ENCODE measurements around the gene HBP1. TPM values are rescaled to one million over a fixed set of nuclear protein-coding genes. Genes with fewer than 3 reads are reported as not detected.

Gene HBP1
- total RNA-seq, 4 donors from 2014 or later, result 57.6 to 67.7 (median 66.9) TPM

GRCh38 chr7:107194052-107194451 is 25.2 kb downstream of the HBP1 start:
- TF ChIP-seq CTCF (IDR thresholded peaks at IDR 0.05) (no peak), POLR2A (IDR thresholded peaks at IDR 0.05) (no peak)
- Histone ChIP-seq H3K36me3 (peaks cover 0 to 100% (median 0%) of the 10 kb centered on the region in 3 donors), H3K4me3 (no peak overlapping the region), H3K4me1 (no peaks in the 10 kb centered on the region), H3K27ac (no peak overlapping the region), H3K27me3 (no peaks in the 10 kb centered on the region), H3K9me3 (no peaks in the 10 kb centered on the region)
- no peak for DNase-seq

- Histone ChIP-seq H3K27ac (no peak overlapping the region), H3K36me3 (peaks cover 0 to 99% (median 0%) of the 10 kb centered on the region in 3 donors), H3K4me3 (no peak overlapping the region), H3K27me3 (no peaks in the 10 kb centered on the region), H3K9me3 (no peaks in the 10 kb centered on the region), H3K4me1 (no peaks in the 10 kb centered on the region)
- no peak for TF ChIP-seq CTCF (IDR thresholded peaks at IDR 0.05)
- no peak for TF ChIP-seq POLR2A (IDR thresholded peaks at IDR 0.05)
- no peak for DNase-seq
Observed at GRCh38 chr7:107196834-107197610, 28.2 kb downstream of the HBP1 start.

- Histone ChIP-seq H3K9me3 (no peaks in the 10 kb centered on the region), H3K27me3 (no peaks in the 10 kb centered on the region), H3K27ac (no peak overlapping the region), H3K36me3 (peaks cover 0 to 92% (median 0%) of the 10 kb centered on the region in 3 donors), H3K4me1 (no peaks in the 10 kb centered on the region), H3K4me3 (no peak overlapping the region)
- TF ChIP-seq CTCF (IDR thresholded peaks at IDR 0.05), result peak in 4 of 6 experiments; percentile 23 to 62 (median 59)
- no peak for TF ChIP-seq POLR2A (IDR thresholded peaks at IDR 0.05)
- DNase-seq, result peak in 2 of 3 donors; percentile 61 to 70
Observed at GRCh38 chr7:107201795-107202450, 33.1 kb downstream of the HBP1 start.

- Histone ChIP-seq H3K4me1 (no peaks in the 10 kb centered on the region), H3K4me3 (no peak overlapping the region), H3K9me3 (no peaks in the 10 kb centered on the region), H3K27me3 (no peaks in the 10 kb centered on the region), H3K36me3 (peaks cover 0 to 79% (median 0%) of the 10 kb centered on the region in 3 donors), H3K27ac (no peak overlapping the region)
- no peak for DNase-seq
- no peak for TF ChIP-seq CTCF (IDR thresholded peaks at IDR 0.05)
Observed at GRCh38 chr7:107203607-107204006, 34.8 kb downstream of the HBP1 start.

GRCh38 chr7:107206136-107206535 is 37.3 kb downstream of the HBP1 start:
- TF ChIP-seq POLR2A (IDR thresholded peaks at IDR 0.05), result no peak
- no peaks in the 10 kb centered on the region for H3K27me3 ChIP-seq
- DNase-seq, result no peak
- no peaks in the 10 kb centered on the region for H3K9me3 ChIP-seq
- H3K36me3 ChIP-seq, result peaks cover 0 to 70% (median 0%) of the 10 kb centered on the region in 3 donors
- no peaks in the 10 kb centered on the region for H3K4me1 ChIP-seq
- no peak overlapping the region for H3K27ac ChIP-seq
- no peak overlapping the region for H3K4me3 ChIP-seq

GRCh38 chr7:107206706-107207105 is 37.9 kb downstream of the HBP1 start:
- H3K27me3 ChIP-seq, result no peaks in the 10 kb centered on the region
- no peak overlapping the region for H3K27ac ChIP-seq
- no peaks in the 10 kb centered on the region for H3K4me1 ChIP-seq
- H3K36me3 ChIP-seq, result peaks cover 0 to 64% (median 0%) of the 10 kb centered on the region in 3 donors
- no peak for TF ChIP-seq CTCF (IDR thresholded peaks at IDR 0.05)
- TF ChIP-seq POLR2A (IDR thresholded peaks at IDR 0.05), result no peak
- no peak for DNase-seq
- H3K9me3 ChIP-seq, result no peaks in the 10 kb centered on the region
- H3K4me3 ChIP-seq, result no peak overlapping the region

Data from Peyer's patch (tissue), 4 donors.